Neutrophil (primary cell): ENCODE data around the gene EVA1A.

Source experiments
- H3K27ac ChIP-seq: fragments of 200-600 bp; sonication (generic); 2 replicates; pipeline ENCODE4 v1.5.1; 2016; ENCODE audit warnings: mild to moderate bottlenecking, moderate library complexity
- H3K27me3 ChIP-seq: fragments of 200-600 bp; sonication (generic); 2 replicates; pipeline ENCODE4 v1.6.0; 2016; ENCODE audit warnings: mild to moderate bottlenecking
- H3K36me3 ChIP-seq: fragments of 200-600 bp; sonication (generic); 2 replicates; pipeline ENCODE4 v1.5.1; 2017
- H3K4me1 ChIP-seq, 2 experiments: fragments of 200-600 bp in 1 of 2; sonication (generic) in 1 of 2; 1 replicate in 1 of 2; 2 replicates in 1 of 2; pipeline versions ENCODE4 v1.5.1 to v1.6.1; 2013 to 2016; ENCODE audit warnings: low read depth in 1 of 2, low read length in 1 of 2, mild to moderate bottlenecking in 1 of 2, moderate library complexity in 1 of 2; ENCODE audit not compliant: control insufficient read depth in 1 of 2, insufficient read depth in 1 of 2
- H3K4me3 ChIP-seq, 2 experiments: fragments of 200-600 bp in 1 of 2; sonication (generic) in 1 of 2; 1 replicate in 1 of 2; 2 replicates in 1 of 2; pipeline ENCODE4 v1.5.1; 2013 to 2016; ENCODE audit warnings: low read depth in 1 of 2, low read length in 1 of 2, mild to moderate bottlenecking in 1 of 2, moderate library complexity in 1 of 2
- H3K9me3 ChIP-seq: fragments of 200-600 bp; sonication (generic); 2 replicates; pipeline ENCODE4 v1.5.1; 2016
- CTCF ChIP-seq: fragments of 200-600 bp; sonication (generic); IDR thresholded peaks from 2 replicates; pipeline ENCODE4 v1.5.1; 2016; ENCODE audit warnings: antibody characterized with exemption

The EVA1A gene

GRCh38 chr2:75549401-75550253 lies 11.1 kb downstream of the EVA1A start:
- TF ChIP-seq CTCF, result no peak

GRCh38 chr2:75548036-75548573 lies 12.6 kb downstream of the EVA1A start:
- Histone ChIP-seq H3K27ac (no peak overlapping the region), H3K4me3 (no peak overlapping the region), H3K9me3 (no peaks in the 10 kb centered on the region), H3K36me3 (no peaks in the 10 kb centered on the region), H3K4me1 (no peaks in the 10 kb centered on the region), H3K27me3 (peaks cover 16% of the 10 kb centered on the region)
- TF ChIP-seq CTCF, result no peak

More at GRCh38 chr2:75549401-75550253, 11.1 kb downstream of the EVA1A start:
- peaks cover 25% of the 10 kb centered on the region for H3K27me3 ChIP-seq
- no peaks in the 10 kb centered on the region for H3K36me3 ChIP-seq
- H3K27ac ChIP-seq, result no peak overlapping the region
- H3K4me1 ChIP-seq, result no peaks in the 10 kb centered on the region
- H3K4me3 ChIP-seq, result no peak overlapping the region
- H3K9me3 ChIP-seq, result no peaks in the 10 kb centered on the region

- no peaks in the 10 kb centered on the region for H3K4me1 ChIP-seq
- no peak for TF ChIP-seq CTCF
- H3K4me3 ChIP-seq, result no peak overlapping the region
- no peaks in the 10 kb centered on the region for H3K36me3 ChIP-seq
- no peak overlapping the region for H3K27ac ChIP-seq
- no peaks in the 10 kb centered on the region for H3K9me3 ChIP-seq
- peaks cover 16% of the 10 kb centered on the region for H3K27me3 ChIP-seq
Observed at GRCh38 chr2:75547345-75548035, 13.2 kb downstream of the EVA1A start.

DNA sequence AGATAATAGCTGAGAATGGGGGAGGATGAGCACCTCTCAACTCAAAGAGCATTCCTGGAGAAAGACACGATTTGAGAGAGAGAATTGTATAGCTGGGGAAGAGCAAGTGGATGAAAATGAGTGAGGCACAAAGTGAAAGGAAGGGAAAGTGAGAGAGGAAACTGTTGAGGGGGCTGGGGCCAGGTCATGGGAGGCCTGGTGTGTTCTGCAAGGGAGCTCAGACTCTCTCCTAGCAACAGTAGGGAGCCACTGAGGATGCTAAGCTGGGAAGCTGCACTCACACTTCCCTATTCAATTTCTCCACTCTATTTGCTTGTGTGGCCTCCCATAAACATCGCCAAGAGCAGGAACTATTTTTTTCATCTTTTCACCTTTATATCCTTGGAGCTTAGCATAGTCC lies 14.8 kb downstream of the EVA1A start:
- Histone ChIP-seq H3K27me3 (peaks cover 16% of the 10 kb centered on the region), H3K4me3 (no peak overlapping the region), H3K9me3 (no peaks in the 10 kb centered on the region), H3K36me3 (no peaks in the 10 kb centered on the region), H3K4me1 (no peaks in the 10 kb centered on the region), H3K27ac (no peak overlapping the region)
- no peak for TF ChIP-seq CTCF

GRCh38 chr2:75545387-75545786 lies 15.4 kb downstream of the EVA1A start:
- no peaks in the 10 kb centered on the region for H3K4me1 ChIP-seq
- no peaks in the 10 kb centered on the region for H3K36me3 ChIP-seq
- H3K9me3 ChIP-seq, result no peaks in the 10 kb centered on the region
- no peak overlapping the region for H3K27ac ChIP-seq
- H3K27me3 ChIP-seq, result peaks cover 16% of the 10 kb centered on the region
- TF ChIP-seq CTCF, result no peak
- no peak overlapping the region for H3K4me3 ChIP-seq
